Activated naive CD4-positive, alpha-beta T cell treated with anti-CD3 and anti-CD28 coated beads for 36 hours (primary cell): ENCODE data around the gene FZD2. TPM values are rescaled to one million over a fixed set of nuclear protein-coding genes. Genes with fewer than 3 reads are reported as not detected.
"Not testable (repeated sequence)": the region's sequence is repeated elsewhere in the genome, so short reads cannot be mapped to it uniquely, and the experiment has no call there.

Experiments
- CTCF ChIA-PET: fragments of 350-600 bp; sonication (Branson Sonifier 250); formaldehyde crosslinking; loops from one replicate; lab custom pipeline; 2021; ENCODE audit warnings: antibody characterized with exemption; lab: Charles Lee
- DNase-seq: peaks from one replicate; pipeline ENCODE4 v3.0.0-alpha.2; 2020
- H3K27ac Mint-ChIP-seq: one replicate; pipeline ENCODE4 v1.8.0; 2021; ENCODE audit warnings: mild to moderate bottlenecking, mixed read lengths
- H3K27me3 Mint-ChIP-seq: one replicate; pipeline ENCODE4 v1.8.0; 2021; ENCODE audit warnings: low read depth, mixed read lengths
- H3K36me3 Mint-ChIP-seq: one replicate; pipeline ENCODE4 v1.8.0; 2021; ENCODE audit warnings: low read depth, mixed read lengths
- H3K4me1 Mint-ChIP-seq: one replicate; pipeline ENCODE4 v1.8.0; 2021; ENCODE audit warnings: low read depth, mixed read lengths
- H3K4me3 Mint-ChIP-seq: one replicate; pipeline ENCODE4 v1.8.0; 2021; ENCODE audit warnings: mild to moderate bottlenecking, moderate library complexity, mixed read lengths
- H3K9me3 Mint-ChIP-seq: one replicate; pipeline ENCODE4 v1.8.0; 2021; ENCODE audit warnings: mixed read lengths
- intact Hi-C: fragments of 100-400 bp; cut with micrococcal nuclease; formaldehyde crosslinking; loops from one replicate; pipeline ENCODE4 v1.15.1; 2023
- total RNA-seq, 2 experiments: library from RNA; stranded (reverse); gene quantifications; one replicate each; pipeline ENCODE4 v1.2.3, GENCODE V29; 2021

The FZD2 gene
- total RNA-seq, 2 experiments from 2014 or later, result not detected

GRCh38 chr17:44565866-44566443 is 8.7 kb downstream of the FZD2 start:
- intact Hi-C loops, result no loop called here
- Mint-ChIP-seq H3K4me1 (no peaks in the 10 kb centered on the region), H3K9me3 (peaks cover 4% of the 10 kb centered on the region), H3K36me3 (no peaks in the 10 kb centered on the region), H3K27me3 (peaks cover 35% of the 10 kb centered on the region), H3K27ac (no peak overlapping the region), H3K4me3 (no peak overlapping the region)
- no peak for DNase-seq
- CTCF ChIA-PET, result interaction anchor here (0.6 to 1.3 kb wide), 2 partner anchors 16 to 102 kb away, joined by 3 read pairs; no protein-coding TSS in a partner anchor

- H3K4me1 Mint-ChIP-seq, H3K9me3 Mint-ChIP-seq, DNase-seq, H3K27ac Mint-ChIP-seq, intact Hi-C loops, H3K4me3 Mint-ChIP-seq, H3K36me3 Mint-ChIP-seq, CTCF ChIA-PET: not testable (repeated sequence)
- H3K27me3 Mint-ChIP-seq, result peaks cover 15% of the 10 kb centered on the region
Observed at GRCh38 chr17:44568311-44568944, 11.1 kb downstream of the FZD2 start.

GRCh38 chr17:44568945-44569858 is 11.9 kb downstream of the FZD2 start:
- CTCF ChIA-PET, result no interaction called here
- peaks cover 10% of the 10 kb centered on the region for H3K27me3 Mint-ChIP-seq
- intact Hi-C loops, result no loop called here
- H3K27ac Mint-ChIP-seq, result no peak overlapping the region
- H3K4me1 Mint-ChIP-seq, result no peaks in the 10 kb centered on the region
- no peaks in the 10 kb centered on the region for H3K36me3 Mint-ChIP-seq
- no peak for DNase-seq
- peaks cover 4% of the 10 kb centered on the region for H3K9me3 Mint-ChIP-seq
- H3K4me3 Mint-ChIP-seq, result no peak overlapping the region

DNA sequence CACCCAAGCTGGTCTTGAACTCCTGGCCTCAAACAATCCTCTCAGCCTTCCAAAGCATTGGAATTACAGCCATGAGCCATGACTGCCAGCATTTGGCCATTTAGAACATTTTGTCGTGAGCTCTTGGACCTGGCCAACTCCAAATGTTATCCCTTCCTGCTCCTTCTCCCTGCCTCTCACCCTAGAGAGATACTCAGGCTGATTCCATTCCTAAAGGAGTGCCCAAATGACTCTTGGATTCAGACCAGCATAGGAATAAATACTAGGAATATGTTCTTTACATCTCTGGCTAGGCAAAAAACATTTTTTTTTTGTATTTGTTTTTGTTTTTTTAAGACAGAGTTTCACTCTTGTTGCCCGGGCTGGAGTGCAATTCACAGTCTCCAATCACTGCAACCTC is 15.5 kb downstream of the FZD2 start:
- CTCF ChIA-PET, result interaction anchor here (1.2 kb wide), 1 partner anchor 39 kb away, joined by 3 read pairs; no protein-coding TSS in a partner anchor
- DNase-seq, result no peak
- no peaks in the 10 kb centered on the region for H3K4me1 Mint-ChIP-seq
- intact Hi-C loops, result no loop called here
- H3K9me3 Mint-ChIP-seq, result no peaks in the 10 kb centered on the region
- H3K36me3 Mint-ChIP-seq, result no peaks in the 10 kb centered on the region
- peaks cover 5% of the 10 kb centered on the region for H3K27me3 Mint-ChIP-seq
- H3K27ac Mint-ChIP-seq, result no peak overlapping the region
- no peak overlapping the region for H3K4me3 Mint-ChIP-seq

GRCh38 chr17:44575403-44575802 is 18.1 kb downstream of the FZD2 start:
- peaks cover 9% of the 10 kb centered on the region for H3K27me3 Mint-ChIP-seq
- no peak overlapping the region for H3K27ac Mint-ChIP-seq
- no peak for DNase-seq
- no peaks in the 10 kb centered on the region for H3K9me3 Mint-ChIP-seq
- H3K4me3 Mint-ChIP-seq, result no peak overlapping the region
- H3K4me1 Mint-ChIP-seq, result no peaks in the 10 kb centered on the region
- CTCF ChIA-PET, result interaction anchor here (0.7 kb wide), 1 partner anchor 52 kb away, joined by 5 read pairs; no protein-coding TSS in a partner anchor
- intact Hi-C loops, result no loop called here
- no peaks in the 10 kb centered on the region for H3K36me3 Mint-ChIP-seq

GRCh38 chr17:44578947-44579346 is 21.7 kb downstream of the FZD2 start:
- H3K4me1 Mint-ChIP-seq, result no peaks in the 10 kb centered on the region
- peaks cover 15% of the 10 kb centered on the region for H3K27me3 Mint-ChIP-seq
- H3K9me3 Mint-ChIP-seq, result no peaks in the 10 kb centered on the region
- DNase-seq, result no peak
- H3K27ac Mint-ChIP-seq, result no peak overlapping the region
- no peaks in the 10 kb centered on the region for H3K36me3 Mint-ChIP-seq
- H3K4me3 Mint-ChIP-seq, result no peak overlapping the region
- intact Hi-C loops, result no loop called here
- CTCF ChIA-PET, result interaction anchor here (0.6 kb wide), 1 partner anchor 34 kb away, joined by 4 read pairs; no protein-coding TSS in a partner anchor

DNA sequence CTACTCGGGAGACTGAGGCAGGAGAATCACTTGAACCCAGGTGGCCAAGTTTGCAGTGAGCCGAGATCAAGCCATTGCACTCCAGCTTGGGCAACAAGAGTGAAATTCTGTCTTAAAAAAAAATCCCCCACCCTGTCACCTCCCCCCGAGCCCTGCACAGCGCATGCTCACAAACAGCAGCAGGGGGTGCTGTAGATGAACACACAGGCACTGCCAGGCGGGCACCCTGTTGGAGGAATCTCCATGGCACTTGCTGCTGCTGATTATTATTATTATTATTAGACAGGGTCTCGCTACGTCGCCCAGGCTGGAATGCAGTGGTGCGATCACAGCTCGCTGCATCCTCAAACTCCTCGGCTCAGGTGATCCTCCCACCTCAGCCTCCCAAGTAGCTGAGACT is 24.6 kb downstream of the FZD2 start:
- Mint-ChIP-seq H3K4me1 (no peaks in the 10 kb centered on the region), H3K9me3 (no peaks in the 10 kb centered on the region), H3K36me3 (no peaks in the 10 kb centered on the region), H3K27me3 (peaks cover 9% of the 10 kb centered on the region), H3K27ac (no peak overlapping the region), H3K4me3 (no peak overlapping the region)
- peak; percentile 15 for DNase-seq
- CTCF ChIA-PET, result interaction anchor here (0.6 to 1.3 kb wide), 3 partner anchors 17 to 118 kb away, joined by 3 read pairs; no protein-coding TSS in a partner anchor
- intact Hi-C loops, result no loop called here

DNA sequence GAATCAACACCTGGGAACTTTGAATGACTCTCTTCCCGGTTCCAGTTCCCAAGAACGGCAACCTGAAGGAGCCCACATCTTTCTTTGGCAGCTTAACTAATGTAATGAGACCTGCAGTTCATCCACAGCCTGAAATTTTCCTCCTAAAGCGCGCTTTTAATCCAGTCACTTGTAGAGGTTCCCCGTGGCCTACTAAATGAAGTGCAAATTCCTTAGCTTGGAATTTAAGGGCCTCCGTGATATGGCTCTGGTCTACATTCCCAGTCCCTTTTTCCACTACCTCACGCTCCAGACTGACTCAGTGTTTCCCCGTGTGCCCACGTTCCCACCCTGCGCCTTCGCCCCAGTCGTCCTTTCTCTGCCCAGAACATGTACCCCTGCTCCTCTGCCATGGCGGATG is 27.2 kb downstream of the FZD2 start:
- Mint-ChIP-seq H3K27me3 (peaks cover 5% of the 10 kb centered on the region), H3K4me1 (no peaks in the 10 kb centered on the region), H3K9me3 (no peaks in the 10 kb centered on the region), H3K4me3 (no peak overlapping the region), H3K27ac (no peak overlapping the region), H3K36me3 (no peaks in the 10 kb centered on the region)
- intact Hi-C loops, result no loop called here
- CTCF ChIA-PET, result no interaction called here
- DNase-seq, result no peak

DNA sequence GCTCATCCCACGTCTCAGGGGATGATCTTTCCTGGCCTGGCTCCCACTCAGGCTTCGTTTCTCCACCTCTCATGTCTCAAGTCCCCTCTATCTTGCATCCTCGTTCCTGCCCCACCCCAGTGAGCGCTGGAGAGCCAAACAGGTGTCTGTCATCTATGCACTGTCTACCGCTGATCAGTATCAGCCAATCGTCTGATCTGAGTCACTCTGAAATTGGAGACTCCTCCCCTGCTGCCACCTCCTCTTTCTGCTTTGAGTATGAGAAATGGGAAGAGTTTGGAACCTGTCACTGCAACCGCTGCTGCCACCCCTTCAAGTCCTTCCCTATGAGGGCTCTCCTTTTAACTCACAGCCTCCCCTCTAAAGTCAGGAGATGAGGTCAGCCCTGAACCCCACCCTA is 28.0 kb downstream of the FZD2 start:
- Mint-ChIP-seq H3K4me3 (no peak overlapping the region), H3K27ac (no peak overlapping the region), H3K9me3 (no peaks in the 10 kb centered on the region), H3K27me3 (peaks cover 5% of the 10 kb centered on the region), H3K36me3 (no peaks in the 10 kb centered on the region), H3K4me1 (no peaks in the 10 kb centered on the region)
- intact Hi-C loops, result no loop called here
- DNase-seq, result no peak
- CTCF ChIA-PET, result no interaction called here

- H3K27ac Mint-ChIP-seq, result no peak overlapping the region
- intact Hi-C loops, result no loop called here
- CTCF ChIA-PET, result no interaction called here
Observed at GRCh38 chr17:44587339-44587738, 30.1 kb downstream of the FZD2 start.

GRCh38 chr17:44589316-44590071 is 32.2 kb downstream of the FZD2 start:
- CTCF ChIA-PET, result interaction anchor here (0.6 kb wide), 1 partner anchor 52 kb away, joined by 3 read pairs; no protein-coding TSS in a partner anchor
- H3K9me3 Mint-ChIP-seq, result no peaks in the 10 kb centered on the region
- no peaks in the 10 kb centered on the region for H3K4me1 Mint-ChIP-seq

More at GRCh38 chr17:44587339-44587738, 30.1 kb downstream of the FZD2 start:
- Mint-ChIP-seq H3K4me1 (no peaks in the 10 kb centered on the region), H3K4me3 (no peak overlapping the region), H3K27me3 (no peaks in the 10 kb centered on the region), H3K36me3 (no peaks in the 10 kb centered on the region), H3K9me3 (no peaks in the 10 kb centered on the region)
- no peak for DNase-seq

GRCh38 chr17:44590072-44590462 is 32.8 kb downstream of the FZD2 start:
- intact Hi-C loops, H3K27ac Mint-ChIP-seq, DNase-seq, H3K9me3 Mint-ChIP-seq, H3K27me3 Mint-ChIP-seq, H3K4me3 Mint-ChIP-seq, H3K36me3 Mint-ChIP-seq, H3K4me1 Mint-ChIP-seq: not testable (repeated sequence)
- CTCF ChIA-PET, result interaction anchor here (0.6 kb wide), 1 partner anchor 51 kb away, joined by 3 read pairs; no protein-coding TSS in a partner anchor

More at GRCh38 chr17:44589316-44590071, 32.2 kb downstream of the FZD2 start:
- Mint-ChIP-seq H3K27ac (no peak overlapping the region), H3K4me3 (no peak overlapping the region), H3K27me3 (peaks cover 5% of the 10 kb centered on the region), H3K36me3 (no peaks in the 10 kb centered on the region)
- intact Hi-C loops, result no loop called here
- DNase-seq, result no peak
